Central memory CD8-positive, alpha-beta T cell (primary cell): Measurements from ENCODE around the gene PLCZ1.

Source experiments
- ATAC-seq: fragments of 150-1000 bp; cut with Tn5 transposase; replicated peaks from 2 replicates; pipeline ENCODE4 v1.10.0; 2022; ENCODE audit warnings: mild to moderate bottlenecking, moderate FRiP score, moderate number of reproducible peaks; ENCODE audit not compliant: poor library complexity, severe bottlenecking; ENCODE audit errors: extremely low read depth
- DNase-seq, 2 donors: peaks; one replicate each; pipeline ENCODE4 v3.0.0; 2021; ENCODE audit warnings: low spot score in 2 of 2
- H3K27ac Mint-ChIP-seq: one replicate; pipeline ENCODE4 v1.8.0; 2022; ENCODE audit warnings: low read depth, mild to moderate bottlenecking, moderate library complexity, mixed read lengths
- H3K27me3 Mint-ChIP-seq: one replicate; pipeline ENCODE4 v1.8.0; 2022; ENCODE audit warnings: mixed read lengths
- H3K36me3 Mint-ChIP-seq: one replicate; pipeline ENCODE4 v1.8.0; 2022; ENCODE audit warnings: mild to moderate bottlenecking, moderate library complexity, mixed read lengths; ENCODE audit not compliant: insufficient read depth
- H3K4me1 Mint-ChIP-seq: one replicate; pipeline ENCODE4 v1.8.0; 2022; ENCODE audit warnings: mixed read lengths
- H3K4me3 Mint-ChIP-seq: one replicate; pipeline ENCODE4 v1.8.0; 2022; ENCODE audit warnings: mild to moderate bottlenecking, moderate library complexity, mixed read lengths
- H3K9me3 Mint-ChIP-seq: one replicate; pipeline ENCODE4 v1.8.0; 2022; ENCODE audit warnings: mixed read lengths

PLCZ1 gene

GRCh38 chr12:18690653-18691052, 47.2 kb downstream of the PLCZ1 start:
- Mint-ChIP-seq H3K27me3 (no peaks in the 10 kb centered on the region), H3K4me1 (no peaks in the 10 kb centered on the region), H3K9me3 (peaks cover 19% of the 10 kb centered on the region), H3K36me3 (no peaks in the 10 kb centered on the region), H3K27ac (no peak overlapping the region), H3K4me3 (no peak overlapping the region)
- no peak for ATAC-seq
- no peak for DNase-seq

- no peaks in the 10 kb centered on the region for H3K36me3 Mint-ChIP-seq
- no peak overlapping the region for H3K27ac Mint-ChIP-seq
- H3K4me1 Mint-ChIP-seq, result no peaks in the 10 kb centered on the region
- ATAC-seq (no peak), DNase-seq (no peak)
- H3K4me3 Mint-ChIP-seq, result no peak overlapping the region
- H3K9me3 Mint-ChIP-seq, result peaks cover 19% of the 10 kb centered on the region
- no peaks in the 10 kb centered on the region for H3K27me3 Mint-ChIP-seq
These were observed 48.0 kb downstream of the PLCZ1 start for GRCh38 chr12:18689771-18690170.

GRCh38 chr12:18684430-18684829, 53.4 kb downstream of the PLCZ1 start:
- ATAC-seq, result no peak
- Mint-ChIP-seq H3K4me1 (no peaks in the 10 kb centered on the region), H3K27me3 (no peaks in the 10 kb centered on the region), H3K27ac (no peak overlapping the region), H3K4me3 (no peak overlapping the region), H3K36me3 (no peaks in the 10 kb centered on the region), H3K9me3 (peaks cover 6% of the 10 kb centered on the region)
- no peak for DNase-seq

- no peak overlapping the region for H3K27ac Mint-ChIP-seq
- H3K27me3 Mint-ChIP-seq, result no peaks in the 10 kb centered on the region
- ATAC-seq (no peak), DNase-seq (no peak)
- H3K36me3 Mint-ChIP-seq, result no peaks in the 10 kb centered on the region
- H3K4me3 Mint-ChIP-seq, result no peak overlapping the region
- no peaks in the 10 kb centered on the region for H3K4me1 Mint-ChIP-seq
- peaks cover 6% of the 10 kb centered on the region for H3K9me3 Mint-ChIP-seq
These were observed 54.3 kb downstream of the PLCZ1 start for GRCh38 chr12:18683327-18684013.

- DNase-seq, result no peak
- Mint-ChIP-seq H3K27me3 (no peaks in the 10 kb centered on the region), H3K4me1 (no peaks in the 10 kb centered on the region), H3K9me3 (peaks cover 9% of the 10 kb centered on the region), H3K27ac (no peak overlapping the region), H3K36me3 (no peaks in the 10 kb centered on the region), H3K4me3 (no peak overlapping the region)
- ATAC-seq, result no peak
These were observed 56.0 kb downstream of the PLCZ1 start for GRCh38 chr12:18681818-18682217.

- Mint-ChIP-seq H3K27ac (no peak overlapping the region), H3K9me3 (peaks cover 24% of the 10 kb centered on the region), H3K4me1 (no peaks in the 10 kb centered on the region), H3K36me3 (no peaks in the 10 kb centered on the region), H3K4me3 (no peak overlapping the region), H3K27me3 (no peaks in the 10 kb centered on the region)
- no peak for DNase-seq
- no peak for ATAC-seq
These were observed 60.7 kb downstream of the PLCZ1 start for GRCh38 chr12:18676996-18677588.

GRCh38 chr12:18676141-18676540, 61.7 kb downstream of the PLCZ1 start:
- no peak for DNase-seq
- Mint-ChIP-seq H3K4me3 (no peak overlapping the region), H3K4me1 (no peaks in the 10 kb centered on the region), H3K27me3 (no peaks in the 10 kb centered on the region), H3K27ac (no peak overlapping the region), H3K9me3 (peaks cover 24% of the 10 kb centered on the region), H3K36me3 (no peaks in the 10 kb centered on the region)
- no peak for ATAC-seq

- no peaks in the 10 kb centered on the region for H3K27me3 Mint-ChIP-seq
- peaks cover 30% of the 10 kb centered on the region for H3K9me3 Mint-ChIP-seq
These were observed 79.0 kb downstream of the PLCZ1 start for GRCh38 chr12:18658829-18659228.

GRCh38 chr12:18658179-18658578, 79.6 kb downstream of the PLCZ1 start:
- Mint-ChIP-seq H3K4me3 (no peak overlapping the region), H3K27ac (no peak overlapping the region), H3K36me3 (no peaks in the 10 kb centered on the region), H3K4me1 (no peaks in the 10 kb centered on the region), H3K27me3 (no peaks in the 10 kb centered on the region), H3K9me3 (peaks cover 32% of the 10 kb centered on the region)
- ATAC-seq (no peak), DNase-seq (no peak)

More at GRCh38 chr12:18658829-18659228, 79.0 kb downstream of the PLCZ1 start:
- H3K36me3 Mint-ChIP-seq, result peaks cover 1% of the 10 kb centered on the region
- DNase-seq (no peak), ATAC-seq (no peak)
- no peaks in the 10 kb centered on the region for H3K4me1 Mint-ChIP-seq
- no peak overlapping the region for H3K4me3 Mint-ChIP-seq
- no peak overlapping the region for H3K27ac Mint-ChIP-seq

GRCh38 chr12:18655351-18655750, 82.5 kb downstream of the PLCZ1 start:
- Mint-ChIP-seq H3K4me1 (no peaks in the 10 kb centered on the region), H3K27ac (no peak overlapping the region)

GRCh38 chr12:18653465-18653864, 84.3 kb downstream of the PLCZ1 start:
- Mint-ChIP-seq H3K36me3 (no peaks in the 10 kb centered on the region), H3K9me3 (peaks cover 40% of the 10 kb centered on the region), H3K27ac (no peak overlapping the region), H3K4me3 (no peak overlapping the region), H3K27me3 (no peaks in the 10 kb centered on the region), H3K4me1 (no peaks in the 10 kb centered on the region)
- ATAC-seq (no peak), DNase-seq (no peak)

More at GRCh38 chr12:18655351-18655750, 82.5 kb downstream of the PLCZ1 start:
- ATAC-seq (no peak), DNase-seq (no peak)
- no peak overlapping the region for H3K4me3 Mint-ChIP-seq
- H3K36me3 Mint-ChIP-seq, result no peaks in the 10 kb centered on the region
- no peaks in the 10 kb centered on the region for H3K27me3 Mint-ChIP-seq
- H3K9me3 Mint-ChIP-seq, result peaks cover 31% of the 10 kb centered on the region

- DNase-seq, result no peak
These were observed 85.2 kb downstream of the PLCZ1 start for GRCh38 chr12:18652596-18652995.

GRCh38 chr12:18651525-18651924, 86.3 kb downstream of the PLCZ1 start:
- Mint-ChIP-seq H3K36me3 (no peaks in the 10 kb centered on the region), H3K4me1 (no peaks in the 10 kb centered on the region)

More at GRCh38 chr12:18652596-18652995, 85.2 kb downstream of the PLCZ1 start:
- Mint-ChIP-seq H3K27ac (no peak overlapping the region), H3K36me3 (no peaks in the 10 kb centered on the region), H3K4me1 (no peaks in the 10 kb centered on the region), H3K4me3 (no peak overlapping the region), H3K27me3 (no peaks in the 10 kb centered on the region), H3K9me3 (peaks cover 32% of the 10 kb centered on the region)
- ATAC-seq, result no peak

More at GRCh38 chr12:18651525-18651924, 86.3 kb downstream of the PLCZ1 start:
- DNase-seq (no peak), ATAC-seq (no peak)
- no peak overlapping the region for H3K27ac Mint-ChIP-seq
- no peak overlapping the region for H3K4me3 Mint-ChIP-seq
- no peaks in the 10 kb centered on the region for H3K27me3 Mint-ChIP-seq
- H3K9me3 Mint-ChIP-seq, result peaks cover 28% of the 10 kb centered on the region
